ENCODE data around the gene RAB11A. TPM values are rescaled to one million over a fixed set of nuclear protein-coding genes. Genes with fewer than 3 reads are reported as not detected.

The RAB11A gene
- total RNA-seq, 2 experiments from 2014 or later = 130 to 197 TPM

GRCh38 chr15:65885668-65886218, 16.5 kb downstream of the RAB11A start:
- no peak for DNase-seq (ENCODE audit: low spot score)
- CTCF ChIA-PET (ENCODE audit: unreplicated experiment) = no interaction called here
- no peak overlapping the region for H3K27ac ChIP-seq (ENCODE audit: low read depth, low read length, poor library complexity, severe bottlenecking)

GRCh38 chr15:65887565-65887964, 18.3 kb downstream of the RAB11A start:
- no peak overlapping the region for H3K4me2 ChIP-seq (ENCODE audit: low read length)
- no peak overlapping the region for H2AFZ ChIP-seq (ENCODE audit: low read length)
- peaks cover 6% of the 10 kb centered on the region; the same call in 1 of the 2 replicates for H3K79me2 ChIP-seq (ENCODE audit: insufficient read depth, low read depth, low read length)
- H3K9me3 ChIP-seq (ENCODE audit: low read length) = no peaks in the 10 kb centered on the region
- CTCF ChIA-PET (ENCODE audit: unreplicated experiment) = interaction anchor here (0.8 kb wide), 1 partner anchor 9 kb away, joined by 3 read pairs; no protein-coding TSS in a partner anchor
- DNase-seq (ENCODE audit: low spot score) = no peak
- no peaks in the 10 kb centered on the region for H3K9me2 ChIP-seq (ENCODE audit: insufficient read depth, low read length)
- intact Hi-C loops (cut with micrococcal nuclease; ENCODE audit: unreplicated experiment) = no loop called here
- BruUV-seq (replicated peaks) = no TSS peak
- no peak overlapping the region for H3K27ac ChIP-seq (ENCODE audit: low read depth, low read length, poor library complexity, severe bottlenecking)
- H4K20me1 ChIP-seq (ENCODE audit: insufficient read depth, low read length) = no peaks in the 10 kb centered on the region
- H3K36me3 ChIP-seq (ENCODE audit: insufficient read depth, low read length) = peaks cover 92% of the 10 kb centered on the region
- H3K4me1 ChIP-seq (ENCODE audit: insufficient read depth, low read length, poor library complexity, severe bottlenecking) = peaks cover 9% of the 10 kb centered on the region
- no peak overlapping the region for H3K4me3 ChIP-seq (ENCODE audit: low read depth, low read length, poor library complexity, severe bottlenecking)
- POLR2A ChIA-PET = no interaction called here
- TF ChIP-seq EZH2phosphoT487 (IDR thresholded peaks at IDR 0.05; ENCODE audit: borderline replicate concordance, low read depth, low read length) (no peak), CTCF (conservative IDR thresholded peaks at IDR 0.05; ENCODE audit: low read length) (no peak)

More at GRCh38 chr15:65885668-65886218, 16.5 kb downstream of the RAB11A start:
- H3K9me3 ChIP-seq (ENCODE audit: low read length) = no peaks in the 10 kb centered on the region
- no peak overlapping the region for H3K4me3 ChIP-seq (ENCODE audit: low read depth, low read length, poor library complexity, severe bottlenecking)
- peaks cover 6% of the 10 kb centered on the region; the same call in 1 of the 2 replicates for H3K79me2 ChIP-seq (ENCODE audit: insufficient read depth, low read depth, low read length)
- H4K20me1 ChIP-seq (ENCODE audit: insufficient read depth, low read length) = no peaks in the 10 kb centered on the region
- no peak for TF ChIP-seq EZH2phosphoT487 (IDR thresholded peaks at IDR 0.05; ENCODE audit: borderline replicate concordance, low read depth, low read length)
- TF ChIP-seq CTCF (conservative IDR thresholded peaks at IDR 0.05; ENCODE audit: low read length) = no peak
- H3K4me2 ChIP-seq (ENCODE audit: low read length) = no peak overlapping the region
- POLR2A ChIA-PET = no interaction called here
- no peak overlapping the region for H2AFZ ChIP-seq (ENCODE audit: low read length)
- H3K36me3 ChIP-seq (ENCODE audit: insufficient read depth, low read length) = peaks cover 96% of the 10 kb centered on the region
- no peaks in the 10 kb centered on the region for H3K9me2 ChIP-seq (ENCODE audit: insufficient read depth, low read length)
- no TSS peak for BruUV-seq (replicated peaks)
- H3K4me1 ChIP-seq (ENCODE audit: insufficient read depth, low read length, poor library complexity, severe bottlenecking) = peaks cover 20% of the 10 kb centered on the region
- intact Hi-C loops (cut with micrococcal nuclease; ENCODE audit: unreplicated experiment) = no loop called here

- DNase-seq (ENCODE audit: low spot score) = no peak
- peaks cover 84% of the 10 kb centered on the region for H3K36me3 ChIP-seq (ENCODE audit: insufficient read depth, low read length)
- TF ChIP-seq EZH2phosphoT487 (IDR thresholded peaks at IDR 0.05; ENCODE audit: borderline replicate concordance, low read depth, low read length) = no peak
- no peak for TF ChIP-seq CTCF (conservative IDR thresholded peaks at IDR 0.05; ENCODE audit: low read length)
- H4K20me1 ChIP-seq (ENCODE audit: insufficient read depth, low read length) = no peaks in the 10 kb centered on the region
- intact Hi-C loops (cut with micrococcal nuclease; ENCODE audit: unreplicated experiment) = no loop called here
- BruUV-seq (replicated peaks) = TSS peak; percentile 31
- no peaks in the 10 kb centered on the region for H3K9me3 ChIP-seq (ENCODE audit: low read length)
- H3K4me1 ChIP-seq (ENCODE audit: insufficient read depth, low read length, poor library complexity, severe bottlenecking) = peaks cover 4% of the 10 kb centered on the region
- no peaks in the 10 kb centered on the region for H3K9me2 ChIP-seq (ENCODE audit: insufficient read depth, low read length)
- H3K4me2 ChIP-seq (ENCODE audit: low read length) = no peak overlapping the region
- no peak overlapping the region for H3K27ac ChIP-seq (ENCODE audit: low read depth, low read length, poor library complexity, severe bottlenecking)
- H2AFZ ChIP-seq (ENCODE audit: low read length) = no peak overlapping the region
- CTCF ChIA-PET (ENCODE audit: unreplicated experiment) = no interaction called here
- H3K79me2 ChIP-seq (ENCODE audit: insufficient read depth, low read depth, low read length) = no peaks in the 10 kb centered on the region; the same call in 1 of the 2 replicates
- POLR2A ChIA-PET = no interaction called here
- H3K4me3 ChIP-seq (ENCODE audit: low read depth, low read length, poor library complexity, severe bottlenecking) = no peak overlapping the region
Measured at GRCh38 chr15:65888981-65889380, 19.7 kb downstream of the RAB11A start.

All from OCI-LY7 (cell line).